Measurements from ENCODE around the gene IER2. TPM values are rescaled to one million over a fixed set of nuclear protein-coding genes. Genes with fewer than 3 reads are reported as not detected.

IER2 gene
- polyA plus RNA-seq, 1 experiment, result 18.2 TPM

- Histone ChIP-seq H3K4me3 (ENCODE audit: low read depth, low read length) (no peak overlapping the region), H3K36me3 (ENCODE audit: control insufficient read depth, insufficient read depth, low read length) (peaks cover 38% of the 10 kb centered on the region), H3K27me3 (ENCODE audit: control insufficient read depth, insufficient read depth, low read length) (no peaks in the 10 kb centered on the region)
- TF ChIP-seq CTCF (IDR thresholded peaks at IDR 0.05; ENCODE audit: insufficient read depth, low read depth, low read length), result no peak
- ChIA-PET POLR2A (no interaction called here), CTCF (interaction anchor here (1.2 to 1.6 kb wide), 4 partner anchors 16 to 170 kb away, joined by 3 to 5 read pairs (median 3); no protein-coding TSS in a partner anchor)
- DNase-seq (ENCODE audit: low read depth), result no peak
Measured at GRCh38 chr19:13135068-13136062, 14.8 kb upstream of the IER2 start.

GRCh38 chr19:13137290-13137794, 12.9 kb upstream of the IER2 start:
- Histone ChIP-seq H3K27me3 (ENCODE audit: control insufficient read depth, insufficient read depth, low read length) (no peaks in the 10 kb centered on the region), H3K36me3 (ENCODE audit: control insufficient read depth, insufficient read depth, low read length) (peaks cover 38% of the 10 kb centered on the region), H3K4me3 (ENCODE audit: low read depth, low read length) (no peak overlapping the region)
- ChIA-PET CTCF (no interaction called here), POLR2A (no interaction called here)
- no peak for TF ChIP-seq CTCF (IDR thresholded peaks at IDR 0.05; ENCODE audit: insufficient read depth, low read depth, low read length)
- DNase-seq (ENCODE audit: low read depth), result no peak

GRCh38 chr19:13138171-13138915, 11.9 kb upstream of the IER2 start:
- CTCF ChIA-PET, result no interaction called here
- POLR2A ChIA-PET, result no interaction called here
- no peak for DNase-seq (ENCODE audit: low read depth)

GRCh38 chr19:13138916-13139198, 11.4 kb upstream of the IER2 start:
- Histone ChIP-seq H3K36me3 (ENCODE audit: control insufficient read depth, insufficient read depth, low read length) (peaks cover 38% of the 10 kb centered on the region), H3K4me3 (ENCODE audit: low read depth, low read length) (no peak overlapping the region), H3K27me3 (ENCODE audit: control insufficient read depth, insufficient read depth, low read length) (no peaks in the 10 kb centered on the region)
- DNase-seq (ENCODE audit: low read depth), result no peak
- TF ChIP-seq CTCF (IDR thresholded peaks at IDR 0.05; ENCODE audit: insufficient read depth, low read depth, low read length), result no peak
- ChIA-PET POLR2A (no interaction called here), CTCF (interaction anchor here (1.4 kb wide), 1 partner anchor 45 kb away, joined by 3 read pairs; no protein-coding TSS in a partner anchor)

More at GRCh38 chr19:13138171-13138915, 11.9 kb upstream of the IER2 start:
- no peaks in the 10 kb centered on the region for H3K27me3 ChIP-seq (ENCODE audit: control insufficient read depth, insufficient read depth, low read length)
- peaks cover 38% of the 10 kb centered on the region for H3K36me3 ChIP-seq (ENCODE audit: control insufficient read depth, insufficient read depth, low read length)
- H3K4me3 ChIP-seq (ENCODE audit: low read depth, low read length), result no peak overlapping the region
- TF ChIP-seq CTCF (IDR thresholded peaks at IDR 0.05; ENCODE audit: insufficient read depth, low read depth, low read length), result no peak

Data from BJ (cell line).